GM19328 (cell line): ENCODE measurements around the gene SPG7.

Experiments
- ATAC-seq: cut with Tn5 transposase; IDR thresholded peaks from one replicate; pipeline ENCODE4 v1.9.1; 2021; ENCODE audit warnings: mild to moderate bottlenecking, moderate library complexity; ENCODE audit not compliant: unreplicated experiment

The SPG7 gene

GRCh38 chr16:89511374-89511773, 3.2 kb downstream of the SPG7 start:
- ATAC-seq = no peak

- ATAC-seq = no peak
Observed at GRCh38 chr16:89512453-89512852, 4.2 kb downstream of the SPG7 start.

GRCh38 chr16:89517128-89517527, 8.9 kb downstream of the SPG7 start:
- ATAC-seq = no peak

- no peak for ATAC-seq
Observed at GRCh38 chr16:89519881-89520280, 11.7 kb downstream of the SPG7 start.

- no peak for ATAC-seq
Observed at GRCh38 chr16:89522287-89522686, 14.1 kb downstream of the SPG7 start.

GRCh38 chr16:89523680-89524344, 15.6 kb downstream of the SPG7 start:
- no peak for ATAC-seq

GRCh38 chr16:89525146-89525913, 17.1 kb downstream of the SPG7 start:
- ATAC-seq = no peak

- ATAC-seq = no peak
Observed at GRCh38 chr16:89529097-89529496, 20.9 kb downstream of the SPG7 start.

GRCh38 chr16:89530401-89531381, 22.5 kb downstream of the SPG7 start:
- ATAC-seq = no peak

- ATAC-seq = no peak
Observed at GRCh38 chr16:89531821-89532526, 23.8 kb downstream of the SPG7 start.

- ATAC-seq = no peak
Observed at GRCh38 chr16:89534252-89534756, 26.1 kb downstream of the SPG7 start.

- no peak for ATAC-seq
Observed at GRCh38 chr16:89536371-89536770, 28.2 kb downstream of the SPG7 start.

GRCh38 chr16:89536886-89537548, 28.8 kb downstream of the SPG7 start:
- ATAC-seq = no peak

GRCh38 chr16:89537549-89537925, 29.3 kb downstream of the SPG7 start:
- ATAC-seq = no peak

GRCh38 chr16:89538286-89538685, 30.1 kb downstream of the SPG7 start:
- ATAC-seq = no peak

- no peak for ATAC-seq
Observed at GRCh38 chr16:89540557-89540956, 32.4 kb downstream of the SPG7 start.

- ATAC-seq = no peak
Observed at GRCh38 chr16:89541792-89542191, 33.6 kb downstream of the SPG7 start.

GRCh38 chr16:89544113-89544512, 35.9 kb downstream of the SPG7 start:
- no peak for ATAC-seq

GRCh38 chr16:89544713-89545043, 36.5 kb downstream of the SPG7 start:
- ATAC-seq = no peak
